ENCODE data around the gene SLC16A2.

Gene SLC16A2

DNA sequence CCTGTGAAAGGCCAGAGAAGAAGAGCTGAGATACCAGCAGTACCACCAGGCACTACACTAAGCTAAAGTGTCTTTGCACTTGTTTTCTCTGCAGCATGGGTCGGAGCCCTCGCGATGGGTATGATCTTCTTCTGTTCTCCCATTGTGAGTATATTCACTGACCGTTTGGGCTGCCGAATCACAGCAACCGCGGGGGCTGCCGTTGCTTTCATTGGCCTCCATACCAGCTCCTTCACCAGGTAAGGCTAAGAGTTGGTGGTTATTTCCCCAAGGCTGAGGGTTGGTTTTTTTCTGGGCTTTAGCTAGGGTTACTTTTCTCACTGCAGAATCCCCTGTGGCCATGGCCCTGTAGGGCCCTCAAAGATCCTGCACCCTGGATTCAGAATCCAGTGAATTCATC is 99.6 kb downstream of the SLC16A2 start:
- no peaks in the 10 kb centered on the region for H3K27me3 ChIP-seq (ENCODE audit: insufficient read depth, poor library complexity, severe bottlenecking)
- H3K27ac ChIP-seq (replicated peaks): no peak overlapping the region
- TF ChIP-seq POLR2AphosphoS5 (IDR thresholded peaks at IDR 0.05; ENCODE audit: low read depth) (no peak), CTCF (IDR thresholded peaks at IDR 0.05; ENCODE audit: insufficient read depth, low read length) (no peak), REST (IDR thresholded peaks at IDR 0.05; ENCODE audit: insufficient replicate concordance, low read depth) (no peak), GABPA (IDR thresholded peaks at IDR 0.05; ENCODE audit: low read depth) (no peak), SPI1 (IDR thresholded peaks at IDR 0.05; ENCODE audit: borderline replicate concordance, low read depth) (no peak)
- no peak overlapping the region for H3K4me3 ChIP-seq (replicated peaks; ENCODE audit: insufficient read depth, low read length)
- no peak for DNase-seq (ENCODE audit: low read depth in 1 of 2, low spot score in 1 of 2)

DNA sequence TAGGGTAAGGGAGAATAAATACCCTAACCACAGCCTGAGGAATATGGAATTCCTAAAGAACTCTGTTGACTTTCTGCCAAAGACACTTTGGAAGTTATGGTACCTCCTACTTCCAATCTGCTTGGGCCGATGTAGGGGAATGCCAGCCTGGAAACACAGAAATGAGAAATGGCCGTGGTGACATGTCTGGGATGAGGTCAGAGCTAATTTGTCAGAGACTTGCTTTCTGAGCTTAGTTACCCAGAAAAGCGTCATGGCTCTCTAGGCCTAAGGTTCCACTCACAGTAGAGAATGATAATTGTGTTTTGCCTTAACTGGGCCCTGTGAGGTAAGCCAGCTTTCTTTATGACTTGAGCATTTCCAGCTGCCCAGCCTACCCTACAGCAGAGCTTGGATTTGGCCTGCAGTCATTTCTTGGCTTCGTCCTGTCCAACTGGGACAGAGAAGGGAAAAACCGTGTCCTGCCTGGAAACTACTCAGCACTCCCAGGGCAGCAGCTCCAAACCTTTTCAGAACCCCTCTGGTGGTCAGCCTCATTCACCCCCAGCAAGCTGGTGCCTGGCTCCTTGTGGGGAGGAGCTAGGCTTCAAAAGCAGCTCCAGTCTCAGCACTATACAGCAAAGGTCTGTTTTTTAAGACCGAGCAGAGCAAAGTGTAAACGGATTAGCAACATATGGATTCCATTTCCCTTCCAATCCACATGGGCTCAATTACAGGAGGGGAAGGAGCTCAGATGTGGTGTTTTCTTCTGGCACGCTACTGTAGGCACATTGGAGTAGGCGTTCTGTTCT is 100.9 kb downstream of the SLC16A2 start:
- H3K4me3 ChIP-seq (replicated peaks; ENCODE audit: insufficient read depth, low read length): no peak overlapping the region
- DNase-seq (ENCODE audit: low read depth in 1 of 2, low spot score in 1 of 2): no peak
- no peak overlapping the region for H3K27ac ChIP-seq (replicated peaks)
- no peaks in the 10 kb centered on the region for H3K27me3 ChIP-seq (ENCODE audit: insufficient read depth, poor library complexity, severe bottlenecking)
- TF ChIP-seq REST (IDR thresholded peaks at IDR 0.05; ENCODE audit: insufficient replicate concordance, low read depth): no peak
- TF ChIP-seq SPI1 (IDR thresholded peaks at IDR 0.05; ENCODE audit: borderline replicate concordance, low read depth): no peak
- TF ChIP-seq GABPA (IDR thresholded peaks at IDR 0.05; ENCODE audit: low read depth): no peak
- TF ChIP-seq CTCF (IDR thresholded peaks at IDR 0.05; ENCODE audit: insufficient read depth, low read length): no peak
- no peak for TF ChIP-seq POLR2AphosphoS5 (IDR thresholded peaks at IDR 0.05; ENCODE audit: low read depth)

- Histone ChIP-seq H3K4me3 (replicated peaks; ENCODE audit: insufficient read depth, low read length) (no peak overlapping the region), H3K27ac (replicated peaks) (no peak overlapping the region), H3K27me3 (ENCODE audit: insufficient read depth, poor library complexity, severe bottlenecking) (no peaks in the 10 kb centered on the region)
- DNase-seq (ENCODE audit: low read depth in 1 of 2, low spot score in 1 of 2): no peak
- no peak for TF ChIP-seq REST (IDR thresholded peaks at IDR 0.05; ENCODE audit: insufficient replicate concordance, low read depth)
- TF ChIP-seq GABPA (IDR thresholded peaks at IDR 0.05; ENCODE audit: low read depth): no peak
- TF ChIP-seq CTCF (IDR thresholded peaks at IDR 0.05; ENCODE audit: insufficient read depth, low read length): no peak
- no peak for TF ChIP-seq POLR2AphosphoS5 (IDR thresholded peaks at IDR 0.05; ENCODE audit: low read depth)
- TF ChIP-seq SPI1 (IDR thresholded peaks at IDR 0.05; ENCODE audit: borderline replicate concordance, low read depth): no peak
These were observed 101.9 kb downstream of the SLC16A2 start for GRCh38 chrX:74523224-74523623.

Measured in HL-60 (cell line).